Ascending aorta (tissue), 2 donors: Measurements from ENCODE around the gene CACNA1H. TPM values are rescaled to one million over a fixed set of nuclear protein-coding genes. Genes with fewer than 3 reads are reported as not detected.

Experiments used
- DNase-seq, 2 donors: peaks; one replicate each; pipeline ENCODE4 v3.0.0-alpha.2; 2019; ENCODE audit warnings: low spot score in 2 of 2
- H3K27ac ChIP-seq, 2 donors: fragments of 200-600 bp; sonication (generic); one replicate each; pipeline ENCODE4 v1.5.1; 2016 to 2017; ENCODE audit warnings: mild to moderate bottlenecking in 1 of 2
- H3K27me3 ChIP-seq: fragments of 200-600 bp; sonication (generic); one replicate; pipeline ENCODE4 v1.5.1; 2017
- H3K36me3 ChIP-seq, 2 donors: fragments of 200-600 bp; sonication (generic); one replicate each; pipeline ENCODE4 v1.5.1; 2016
- H3K4me1 ChIP-seq, 2 donors: fragments of 200-600 bp; sonication (generic); one replicate each; pipeline ENCODE4 v1.5.1; 2016 to 2017; ENCODE audit warnings: mild to moderate bottlenecking in 1 of 2
- H3K4me3 ChIP-seq, 2 donors: fragments of 200-600 bp; sonication (generic); one replicate each; pipeline ENCODE4 v1.5.1; 2016 to 2017; ENCODE audit warnings: mild to moderate bottlenecking in 1 of 2
- H3K9me3 ChIP-seq, 2 donors: fragments of 200-600 bp; sonication (generic); one replicate each; pipeline ENCODE4 v1.5.1; 2016
- intact Hi-C: fragments of 100-400 bp; cut with DNase I; formaldehyde crosslinking; loops from one replicate; pipeline ENCODE4 v1.15.1; 2023
- total RNA-seq: library from RNA; depleted of rRNA; stranded (reverse); fragments of >200 nt; gene quantifications from one replicate; pipeline ENCODE4 v1.1.0, GENCODE V29; 2016
- TF ChIP-seq, protein P1 (sequence below), 3 experiments: fragments of 200-600 bp in 2 of 3; fragments of 450-650 bp in 1 of 3; sonication (generic) in 2 of 3; IDR thresholded peaks; one replicate each; pipeline ENCODE4 v1.5.1; 2016 to 2019; ENCODE audit warnings: antibody characterized with exemption in 3 of 3, mild to moderate bottlenecking in 1 of 3, moderate library complexity in 1 of 3

Gene CACNA1H
- total RNA-seq, 1 donor from 2014 or later = 57.5 TPM

DNA sequence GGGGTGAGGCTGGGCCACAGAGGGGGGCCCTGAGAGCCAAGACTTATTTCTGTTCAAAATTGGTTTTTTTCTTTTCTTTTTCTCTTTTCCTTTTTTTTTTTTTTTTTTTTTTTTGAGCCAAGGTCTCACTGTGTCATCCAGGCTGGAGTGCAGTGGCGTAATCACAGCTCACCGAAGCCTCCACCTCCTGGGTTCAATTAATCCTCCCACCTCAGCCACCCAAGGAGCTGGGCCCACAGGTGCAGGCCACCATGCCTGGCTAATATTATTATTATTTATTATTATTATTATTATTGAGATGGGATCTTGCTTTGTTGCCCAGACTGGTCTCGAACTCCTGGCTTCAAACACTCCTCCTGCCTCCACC, 17.5 kb upstream of the CACNA1H start:
- intact Hi-C loops = no loop called here
- Histone ChIP-seq H3K27ac (no peak overlapping the region), H3K36me3 (no peaks in the 10 kb centered on the region), H3K4me3 (no peak overlapping the region), H3K27me3 (no peaks in the 10 kb centered on the region), H3K9me3 (no peaks in the 10 kb centered on the region), H3K4me1 (no peaks in the 10 kb centered on the region)
- TF ChIP-seq, protein P1, sequence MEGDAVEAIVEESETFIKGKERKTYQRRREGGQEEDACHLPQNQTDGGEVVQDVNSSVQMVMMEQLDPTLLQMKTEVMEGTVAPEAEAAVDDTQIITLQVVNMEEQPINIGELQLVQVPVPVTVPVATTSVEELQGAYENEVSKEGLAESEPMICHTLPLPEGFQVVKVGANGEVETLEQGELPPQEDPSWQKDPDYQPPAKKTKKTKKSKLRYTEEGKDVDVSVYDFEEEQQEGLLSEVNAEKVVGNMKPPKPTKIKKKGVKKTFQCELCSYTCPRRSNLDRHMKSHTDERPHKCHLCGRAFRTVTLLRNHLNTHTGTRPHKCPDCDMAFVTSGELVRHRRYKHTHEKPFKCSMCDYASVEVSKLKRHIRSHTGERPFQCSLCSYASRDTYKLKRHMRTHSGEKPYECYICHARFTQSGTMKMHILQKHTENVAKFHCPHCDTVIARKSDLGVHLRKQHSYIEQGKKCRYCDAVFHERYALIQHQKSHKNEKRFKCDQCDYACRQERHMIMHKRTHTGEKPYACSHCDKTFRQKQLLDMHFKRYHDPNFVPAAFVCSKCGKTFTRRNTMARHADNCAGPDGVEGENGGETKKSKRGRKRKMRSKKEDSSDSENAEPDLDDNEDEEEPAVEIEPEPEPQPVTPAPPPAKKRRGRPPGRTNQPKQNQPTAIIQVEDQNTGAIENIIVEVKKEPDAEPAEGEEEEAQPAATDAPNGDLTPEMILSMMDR (IDR thresholded peaks at IDR 0.05) = no peak
- no peak for DNase-seq

DNA sequence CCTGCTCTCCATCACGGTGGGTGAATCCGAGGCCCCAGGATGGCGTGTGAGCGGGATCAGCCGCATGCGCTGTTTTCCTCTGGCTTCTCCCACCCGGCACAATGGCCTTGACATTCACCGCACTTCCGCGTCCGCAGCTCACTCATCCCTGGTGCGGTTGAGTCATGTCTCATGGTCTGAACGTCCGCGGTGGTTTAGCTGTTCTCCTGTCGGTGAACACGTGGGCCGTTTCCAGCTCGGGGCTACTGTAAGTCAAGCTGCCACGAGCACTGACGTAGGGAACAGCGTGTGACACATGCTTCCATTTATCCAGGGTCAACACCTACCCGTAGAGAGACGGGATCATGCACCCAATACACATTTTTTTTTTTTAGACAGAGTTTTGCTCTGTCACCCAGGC, 15.3 kb upstream of the CACNA1H start:
- intact Hi-C loops = no loop called here
- H3K9me3 ChIP-seq = no peaks in the 10 kb centered on the region
- TF ChIP-seq, protein P1 (IDR thresholded peaks at IDR 0.05) = no peak
- no peak overlapping the region for H3K27ac ChIP-seq
- H3K27me3 ChIP-seq = no peaks in the 10 kb centered on the region
- no peaks in the 10 kb centered on the region for H3K4me1 ChIP-seq
- no peaks in the 10 kb centered on the region for H3K36me3 ChIP-seq
- no peak overlapping the region for H3K4me3 ChIP-seq
- DNase-seq = no peak

DNA sequence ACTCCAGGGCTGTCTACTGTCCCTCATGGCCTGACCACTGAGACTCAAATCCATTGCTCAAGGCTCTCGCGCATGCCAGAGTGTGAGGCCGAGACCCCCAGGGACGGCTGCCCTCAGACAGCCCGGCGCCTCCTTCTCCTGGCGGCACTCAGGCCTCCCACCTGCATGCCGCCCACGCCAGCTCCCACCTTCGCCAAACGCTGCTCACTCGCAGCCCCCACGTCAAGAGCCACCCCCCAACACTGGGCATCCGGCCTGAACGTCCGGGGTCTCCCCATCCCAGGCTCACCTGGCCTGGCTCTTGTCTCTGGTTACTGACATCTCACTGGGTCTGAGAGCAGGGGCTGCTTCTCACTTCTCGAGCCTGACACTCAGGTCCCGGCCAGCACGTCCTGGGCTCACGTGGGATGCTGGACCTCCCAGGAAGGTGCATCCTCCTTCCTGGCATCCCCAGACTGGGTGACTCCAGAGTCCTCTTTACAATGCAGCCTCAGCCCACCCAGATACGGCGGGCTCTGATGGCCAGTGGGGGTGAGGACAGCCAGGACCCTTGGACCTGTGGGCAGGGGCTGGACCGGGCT, 12.2 kb upstream of the CACNA1H start:
- DNase-seq = no peak
- Histone ChIP-seq H3K36me3 (no peaks in the 10 kb centered on the region), H3K4me1 (no peaks in the 10 kb centered on the region), H3K9me3 (no peaks in the 10 kb centered on the region), H3K27ac (no peak overlapping the region), H3K27me3 (no peaks in the 10 kb centered on the region), H3K4me3 (no peak overlapping the region)
- TF ChIP-seq, protein P1 (IDR thresholded peaks at IDR 0.05) = no peak
- intact Hi-C loops = no loop called here

DNA sequence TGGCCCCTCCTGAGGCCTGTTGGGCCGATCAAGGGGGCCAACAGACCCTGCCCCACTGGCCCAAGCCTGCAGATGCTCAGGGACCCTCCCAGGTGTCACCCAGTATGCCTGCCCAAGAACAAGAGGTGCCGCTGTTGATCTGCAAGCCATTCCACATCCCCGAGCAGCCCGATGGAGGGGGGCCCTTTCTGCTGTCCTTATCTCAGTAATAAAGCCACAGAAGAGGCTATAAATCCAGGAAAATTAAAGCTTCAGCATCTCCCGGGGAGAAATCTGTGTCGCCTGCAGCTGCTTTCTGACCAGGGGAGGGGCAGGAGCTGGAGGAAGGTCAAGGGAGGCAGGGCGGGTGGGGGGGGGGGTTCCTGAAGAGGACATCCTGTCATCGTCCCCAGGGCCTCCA, 11.7 kb upstream of the CACNA1H start:
- H3K4me1 ChIP-seq = no peaks in the 10 kb centered on the region
- H3K36me3 ChIP-seq = no peaks in the 10 kb centered on the region
- H3K27me3 ChIP-seq = no peaks in the 10 kb centered on the region
- H3K27ac ChIP-seq = no peak overlapping the region
- intact Hi-C loops = no loop called here
- TF ChIP-seq, protein P1 (IDR thresholded peaks at IDR 0.05) = no peak
- no peak for DNase-seq
- H3K9me3 ChIP-seq = no peaks in the 10 kb centered on the region
- H3K4me3 ChIP-seq = no peak overlapping the region

DNA sequence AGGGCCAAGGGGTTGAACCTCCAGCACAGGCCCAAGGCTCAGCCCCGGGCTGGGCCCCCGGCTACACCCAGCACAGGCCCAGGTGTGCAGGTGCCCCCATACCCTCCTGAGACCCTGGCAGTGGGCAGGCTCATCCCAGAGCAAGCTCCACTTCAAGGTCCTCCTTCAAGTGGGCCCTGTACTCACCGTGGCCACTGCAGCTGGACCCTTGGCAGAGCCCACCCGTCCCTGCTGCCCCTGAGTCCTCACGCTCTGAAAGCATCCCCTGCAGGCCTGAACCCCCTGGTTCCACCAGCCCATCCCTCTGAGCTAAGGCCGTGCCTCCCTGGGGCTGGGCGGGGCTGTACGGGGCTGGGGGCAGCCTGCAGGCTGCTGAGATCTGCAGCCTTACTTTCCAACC, 11.2 kb upstream of the CACNA1H start:
- intact Hi-C loops = no loop called here
- Histone ChIP-seq H3K4me3 (no peak overlapping the region), H3K4me1 (no peaks in the 10 kb centered on the region), H3K27me3 (no peaks in the 10 kb centered on the region), H3K27ac (no peak overlapping the region), H3K36me3 (no peaks in the 10 kb centered on the region), H3K9me3 (no peaks in the 10 kb centered on the region)
- TF ChIP-seq, protein P1 (IDR thresholded peaks at IDR 0.05) = no peak
- no peak for DNase-seq

DNA sequence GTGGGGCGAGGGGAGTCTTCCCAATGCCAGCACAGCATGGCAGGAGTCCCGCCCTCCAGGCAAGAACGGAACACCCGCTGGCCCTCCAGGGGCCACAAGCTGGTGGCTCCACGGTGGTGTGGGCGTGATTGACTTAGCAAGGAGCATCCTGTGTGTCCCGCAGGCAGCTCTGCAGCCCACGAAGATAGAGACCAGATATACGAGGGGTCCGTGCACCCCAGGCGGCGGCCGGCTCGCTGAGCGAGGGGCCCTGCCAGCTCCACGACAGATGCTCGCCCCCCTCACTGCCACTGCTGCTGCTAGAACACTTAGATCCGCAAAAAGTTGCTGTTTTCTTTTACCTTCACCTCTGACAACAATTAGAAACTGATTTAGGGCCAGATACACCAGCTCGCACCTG, 10.0 kb upstream of the CACNA1H start:
- H3K4me3 ChIP-seq = no peak overlapping the region
- H3K36me3 ChIP-seq = no peaks in the 10 kb centered on the region
- no peaks in the 10 kb centered on the region for H3K27me3 ChIP-seq
- no peaks in the 10 kb centered on the region for H3K4me1 ChIP-seq
- H3K27ac ChIP-seq = no peak overlapping the region
- TF ChIP-seq, protein P1 (IDR thresholded peaks at IDR 0.05) = no peak
- intact Hi-C loops = no loop called here
- DNase-seq = no peak
- H3K9me3 ChIP-seq = no peaks in the 10 kb centered on the region
